Left cardiac atrium (tissue), 4 donors: ENCODE results near the gene RALGDS. TPM values are rescaled to one million over a fixed set of nuclear protein-coding genes. Genes with fewer than 3 reads are reported as not detected.
A peak's percentile ranks its signal among the peaks of the same experiment; 100 is the strongest.

Experiments
- ATAC-seq, 2 donors: fragments of 200-7000 bp; cut with Tn5 transposase; one replicate each; pipeline ENCODE4 v1.9.1; 2020; ENCODE audit warnings: mild to moderate bottlenecking in 2 of 2, moderate library complexity in 2 of 2
- DNase-seq: peaks from one replicate; pipeline ENCODE4 v3.0.0-alpha.2; 2020
- intact Hi-C, 2 donors: fragments of 100-400 bp; cut with DNase I; formaldehyde crosslinking; loops; one replicate each; pipeline versions ENCODE4 v1.14.1 to v1.15.1; 2022 to 2023
- total RNA-seq, 2 donors: library from RNA; stranded (reverse); fragmentation: NEBNext Ultra II Directional; extraction: Animal tissue kit (Norgen Biotek cat#: 25700); gene quantifications; one replicate each; pipeline ENCODE4 v1.2.1, GENCODE V29; 2021
- donor health status: DM: no; HTN: yes; CAD: no.
- donor health status: DM: no; HTN: yes; CAD: no; lungs with severe emphysema.
- donor health status: DM: yes; HTN: yes; CAD: no.
- donor health status: Dilated cardiomyopathy.

Gene RALGDS
- total RNA-seq, 2 donors from 2014 or later: 27.0 to 29.3 TPM

- DNase-seq (peak; percentile 27), ATAC-seq (no peak)
- intact Hi-C loops: no loop called here
These were observed 32.4 kb upstream of the RALGDS start for GRCh38 chr9:133153227-133154096.

- no peak for ATAC-seq
- intact Hi-C loops: no loop called here
- no peak for DNase-seq
These were observed 30.8 kb upstream of the RALGDS start for GRCh38 chr9:133151601-133152525.

- no peak for ATAC-seq
- DNase-seq: no peak
- intact Hi-C loops: no loop called here
These were observed 30.0 kb upstream of the RALGDS start for GRCh38 chr9:133151041-133151440.

- ATAC-seq (peak; percentile 76 to 81), DNase-seq (peak; percentile 91)
- intact Hi-C loops: loop anchor here (5.0 to 10.0 kb wide), 2 partner anchors 97 to 105 kb away; no protein-coding TSS in a partner anchor
These were observed 28.3 kb upstream of the RALGDS start for GRCh38 chr9:133149130-133150015.

- ATAC-seq (peak; percentile 13 to 15), DNase-seq (peak; percentile 72)
- intact Hi-C loops: loop anchor here (5.0 to 10.0 kb wide), 2 partner anchors 96 to 104 kb away; no protein-coding TSS in a partner anchor
These were observed 27.4 kb upstream of the RALGDS start for GRCh38 chr9:133148199-133149129.

- intact Hi-C loops: loop anchor here (1.0 to 10.0 kb wide), 3 partner anchors 44 to 103 kb away; no protein-coding TSS in a partner anchor
- ATAC-seq (peak; percentile 8 to 9), DNase-seq (peak; percentile 79)
These were observed 26.6 kb upstream of the RALGDS start for GRCh38 chr9:133147412-133148198.

- ATAC-seq (no peak), DNase-seq (no peak)
- intact Hi-C loops: loop anchor here (1.0 to 10.0 kb wide), 3 partner anchors 44 to 102 kb away; no protein-coding TSS in a partner anchor
These were observed 25.8 kb upstream of the RALGDS start for GRCh38 chr9:133146746-133147411.

- DNase-seq (no peak), ATAC-seq (no peak)
- intact Hi-C loops: loop anchor here (2.0 to 10.0 kb wide), 3 partner anchors 40 to 100 kb away; no protein-coding TSS in a partner anchor
These were observed 24.1 kb upstream of the RALGDS start for GRCh38 chr9:133144904-133145851.

- peak; percentile 41 to 48 for ATAC-seq
- intact Hi-C loops: loop anchor here in 1 of 2 donors (2.0 to 10.0 kb wide), 2 partner anchors 40 to 100 kb away; no protein-coding TSS in a partner anchor
These were observed 23.3 kb upstream of the RALGDS start for GRCh38 chr9:133144142-133144903.

GRCh38 chr9:133143639-133144141, 22.6 kb upstream of the RALGDS start:
- DNase-seq (no peak), ATAC-seq (no peak)
- intact Hi-C loops: loop anchor here in 1 of 2 donors (2.0 to 10.0 kb wide), 2 partner anchors 39 to 99 kb away; no protein-coding TSS in a partner anchor

More at GRCh38 chr9:133144142-133144903, 23.3 kb upstream of the RALGDS start:
- peak; percentile 73 for DNase-seq

- intact Hi-C loops: loop anchor here in 1 of 2 donors (10.0 kb wide), 1 partner anchor 98 kb away; no protein-coding TSS in a partner anchor
- no peak for DNase-seq
- ATAC-seq: no peak
These were observed 21.9 kb upstream of the RALGDS start for GRCh38 chr9:133142684-133143622.

GRCh38 chr9:133141833-133142595, 21.0 kb upstream of the RALGDS start:
- intact Hi-C loops: loop anchor here in 1 of 2 donors (10.0 kb wide), 1 partner anchor 97 kb away; no protein-coding TSS in a partner anchor
- DNase-seq: peak; percentile 68

More at GRCh38 chr9:133141833-133142595, 21.0 kb upstream of the RALGDS start:
- peak in 1 of 2 donors; percentile 6 for ATAC-seq
